HepG2 (cell line): Measurements from ENCODE around the gene BCL2L1. TPM values are rescaled to one million over a fixed set of nuclear protein-coding genes. Genes with fewer than 3 reads are reported as not detected.
A peak's percentile ranks its signal among the peaks of the same experiment; 100 is the strongest.

Experiments
- BRCA1 ChIP-seq: sonication (generic); formaldehyde crosslinking; IDR thresholded peaks from 2 replicates; pipeline ENCODE4 v1.4.0; 2020; ENCODE audit warnings: missing genetic modification reagents
- CREB1 ChIP-seq, 2 experiments: fragments of 450-650 bp in 1 of 2; IDR thresholded peaks; 2 replicates each; pipeline ENCODE4 v1.6.1; 2016 to 2017; ENCODE audit warnings: control low read depth in 1 of 2, mild to moderate bottlenecking in 1 of 2, missing compliant biosample characterization in 1 of 2, missing genetic modification characterization in 1 of 2
- ISL2 ChIP-seq: sonication (generic); formaldehyde crosslinking; IDR thresholded peaks from 2 replicates; pipeline ENCODE4 v1.5.0; 2020; ENCODE audit warnings: missing genetic modification reagents
- JUND ChIP-seq: sonication (generic); formaldehyde crosslinking; IDR thresholded peaks from 2 replicates; pipeline ENCODE4 v1.8.0; 2022; ENCODE audit warnings: mild to moderate bottlenecking, missing genetic modification reagents
- MED13 ChIP-seq: sonication (generic); formaldehyde crosslinking; IDR thresholded peaks from 2 replicates; pipeline ENCODE4 v1.5.0; 2020; ENCODE audit warnings: missing genetic modification reagents
- MXD4 ChIP-seq: IDR thresholded peaks from 2 replicates; pipeline ENCODE4 v1.6.1; 2016; ENCODE audit warnings: mild to moderate bottlenecking, missing biosample characterization, missing genetic modification reagents
- NFYB ChIP-seq: sonication (generic); formaldehyde crosslinking; IDR thresholded peaks from 2 replicates; pipeline ENCODE4 v1.4.0; 2020; ENCODE audit warnings: missing genetic modification reagents
- PHF5A ChIP-seq: IDR thresholded peaks from one replicate; pipeline ENCODE4 v1.6.1; 2018; ENCODE audit warnings: low read depth, missing genetic modification reagents; ENCODE audit not compliant: unreplicated experiment
- PTBP1 ChIP-seq: fragments of 200-400 bp; formaldehyde crosslinking; IDR thresholded peaks from 2 replicates; pipeline ENCODE4 v1.6.1; 2018; ENCODE audit warnings: low read length, low read depth; ENCODE audit not compliant: poor library complexity, severe bottlenecking
- SP140L ChIP-seq: sonication (generic); formaldehyde crosslinking; IDR thresholded peaks from 2 replicates; pipeline ENCODE4 v1.4.0; 2020; ENCODE audit warnings: missing genetic modification reagents, borderline replicate concordance
- TOE1 ChIP-seq: sonication (generic); formaldehyde crosslinking; IDR thresholded peaks from 2 replicates; pipeline ENCODE4 v1.4.0; 2020; ENCODE audit warnings: mild to moderate bottlenecking, missing genetic modification reagents
- XRCC5 ChIP-seq: fragments of 200-400 bp; formaldehyde crosslinking; optimal IDR thresholded peaks from 2 replicates; pipeline ENCODE3; 2017; ENCODE audit warnings: mild to moderate bottlenecking, low read length
- ZFX ChIP-seq: sonication (generic); formaldehyde crosslinking; IDR thresholded peaks from 2 replicates; pipeline ENCODE4 v1.4.0; 2020; ENCODE audit warnings: mild to moderate bottlenecking, low read depth, missing genetic modification reagents, moderate library complexity
- ZMAT3 ChIP-seq: sonication (generic); formaldehyde crosslinking; conservative IDR thresholded peaks from 2 replicates; pipeline ENCODE4 v1.7.0; 2021; ENCODE audit warnings: missing genetic modification reagents
- ZNF142 ChIP-seq: sonication (generic); formaldehyde crosslinking; IDR thresholded peaks from 2 replicates; pipeline ENCODE4 v1.4.0; 2020; ENCODE audit warnings: missing genetic modification reagents
- ZNF160 ChIP-seq: sonication (generic); formaldehyde crosslinking; IDR thresholded peaks from 2 replicates; pipeline ENCODE4 v1.8.0; 2022; ENCODE audit warnings: mild to moderate bottlenecking, inconsistent platforms, missing genetic modification reagents
- ZNF207 ChIP-seq: fragments of 450-650 bp; IDR thresholded peaks from 2 replicates; pipeline ENCODE4 v1.6.1; 2016; ENCODE audit warnings: antibody characterized with exemption, borderline replicate concordance
- ZNF572 ChIP-seq: sonication (generic); formaldehyde crosslinking; IDR thresholded peaks from 2 replicates; pipeline ENCODE4 v1.5.1; 2020; ENCODE audit warnings: mild to moderate bottlenecking, missing genetic modification reagents
- ZNF614 ChIP-seq: IDR thresholded peaks from 2 replicates; pipeline ENCODE4 v1.6.1; 2018; ENCODE audit warnings: missing biosample characterization, missing genetic modification reagents, inconsistent platforms, borderline replicate concordance
- ZNF615 ChIP-seq: sonication (generic); formaldehyde crosslinking; IDR thresholded peaks from 2 replicates; pipeline ENCODE4 v1.5.0; 2020; ENCODE audit warnings: mild to moderate bottlenecking, missing genetic modification reagents, borderline replicate concordance
- ZNF704 ChIP-seq: sonication (generic); formaldehyde crosslinking; IDR thresholded peaks from 2 replicates; pipeline ENCODE4 v1.8.1; 2023; ENCODE audit warnings: mild to moderate bottlenecking, inconsistent platforms, moderate library complexity, missing genetic modification reagents, borderline replicate concordance
- ZSCAN30 ChIP-seq: sonication (generic); formaldehyde crosslinking; IDR thresholded peaks from 2 replicates; pipeline ENCODE4 v1.5.0; 2020; ENCODE audit warnings: mild to moderate bottlenecking, missing genetic modification reagents
- polyA plus RNA-seq, 8 experiments: library from polyadenylated mRNA; depleted of rRNA in 3 of 8; stranded (reverse) in 7 of 8; unstranded in 1 of 8; fragments of >200 nt; fragmentation: Illumina TruSeq in 4 of 8; extraction: Trizol in 4 of 8; gene quantifications; 2 replicates each; pipeline versions ENCODE4 v1.2.1 to v1.2.3, GENCODE V29; 2011 to 2016; ENCODE audit warnings: low read depth in 4 of 8, missing spikeins in 1 of 8, mixed read lengths in 1 of 8; ENCODE audit not compliant: insufficient read depth in 1 of 8
- total RNA-seq, 5 experiments: library from RNA; depleted of rRNA; stranded (reverse); fragments of >200 nt; fragmentation: Illumina TruSeq; extraction: Trizol; gene quantifications; 2 replicates each; pipeline ENCODE4 v1.2.3, GENCODE V29; 2016; ENCODE audit warnings: low read depth in 1 of 5
- TF ChIP-seq, protein P1 (sequence below): sonication (generic); formaldehyde crosslinking; IDR thresholded peaks from 2 replicates; pipeline ENCODE4 v1.5.1; 2020; ENCODE audit warnings: missing genetic modification reagents, mild to moderate bottlenecking, borderline replicate concordance

BCL2L1 gene
- total and polyA plus RNA-seq, 2 of the 13 experiments (the other 11 are each of a cell fraction or from before 2014, with no cell fraction given), result 164 to 258 TPM

GRCh38 chr20:31706607-31707257 is 15.9 kb downstream of the BCL2L1 start (continued):
- peak; percentile 99 for TF ChIP-seq ISL2 (CRISPR knock-in tag)
- TF ChIP-seq SP140L (CRISPR knock-in tag), result no peak
- no peak; the same call in 1 of the 2 replicates for TF ChIP-seq ZNF160 (CRISPR knock-in tag)
- TF ChIP-seq ZMAT3, result peak; percentile 55; the same call in 1 of the 2 replicates
- TF ChIP-seq ZFX, result peak; percentile 83
- TF ChIP-seq MED13 (CRISPR knock-in tag), result peak; percentile 100
- TF ChIP-seq PTBP1, result no peak
- TF ChIP-seq XRCC5, result peak; percentile 92
- no peak for TF ChIP-seq ZNF572 (CRISPR knock-in tag)
- 0 out of 2 replicates have a peak, but pooled peaks have one; percentile 63 for TF ChIP-seq ZNF142
- TF ChIP-seq PHF5A (CRISPR knock-in tag), result peak; percentile 68
- no peak for TF ChIP-seq MXD4 (CRISPR knock-in tag)
- peak; percentile 88 for TF ChIP-seq JUND (CRISPR knock-in tag)
- TF ChIP-seq ZNF614 (CRISPR knock-in tag), result peak; percentile 89; the same call in 1 of the 2 replicates
- TF ChIP-seq ZNF615 (CRISPR knock-in tag), result peak; percentile 90
- TF ChIP-seq BRCA1 (CRISPR knock-in tag), result peak; percentile 82; the same call in 1 of the 2 replicates
- TF ChIP-seq, protein P1, sequence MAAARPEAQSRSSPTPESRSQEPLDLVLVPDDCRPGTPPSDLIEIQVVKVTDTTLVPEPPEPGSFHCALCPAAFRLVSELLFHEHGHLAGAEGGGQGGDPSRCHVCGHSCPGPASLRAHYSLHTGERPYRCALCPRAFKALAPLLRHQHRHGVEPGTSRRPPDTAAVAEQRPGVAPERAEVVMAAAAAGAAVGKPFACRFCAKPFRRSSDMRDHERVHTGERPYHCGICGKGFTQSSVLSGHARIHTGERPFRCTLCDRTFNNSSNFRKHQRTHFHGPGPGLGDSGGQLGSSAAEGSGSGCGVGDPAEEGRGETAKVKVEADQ (CRISPR knock-in tag), result peak; percentile 91
- no peak for TF ChIP-seq ZNF207
- TF ChIP-seq CREB1 (IDR thresholded peaks at IDR 0.05), result no peak
- TF ChIP-seq CREB1 (CRISPR knock-in tag; IDR thresholded peaks at IDR 0.05), result peak; percentile 84
- TF ChIP-seq NFYB (CRISPR knock-in tag), result peak; percentile 26; the same call in 1 of the 2 replicates
- TF ChIP-seq ZNF704 (CRISPR knock-in tag), result no peak
- 0 out of 2 replicates have a peak, but pooled peaks have one; percentile 8 for TF ChIP-seq ZSCAN30 (CRISPR knock-in tag)
- no peak; the same call in 1 of the 2 replicates for TF ChIP-seq TOE1 (CRISPR knock-in tag)
